SK-N-SH (cell line): Measurements from ENCODE around the gene F2RL2. TPM values are rescaled to one million over a fixed set of nuclear protein-coding genes. Genes with fewer than 3 reads are reported as not detected.

ENCODE experiments used
- CTCF ChIA-PET: fragments of 300-600, 350-600 bp; formaldehyde crosslinking; extraction: SDS; loops from one replicate; lab custom pipeline; 2021; lab: Yijun Ruan, JAX
- POLR2A ChIA-PET: fragments of 350-600 bp; sonication (Branson Sonifier 250); formaldehyde crosslinking; extraction: SDS; loops from one replicate; lab custom pipeline; 2020; ENCODE audit warnings: antibody characterized with exemption, inconsistent platforms; lab: Yijun Ruan, JAX
- DNase-seq: peaks from one replicate; pipeline ENCODE4 v3.0.0; 2012
- H2AFZ ChIP-seq: fragments of 200-600 bp; sonication (generic); 2 replicates; pipeline ENCODE4 v1.8.1; 2016; ENCODE audit warnings: antibody characterized with exemption, mild to moderate bottlenecking, low read depth
- H3F3A ChIP-seq: fragments of 200-600 bp; sonication (generic); replicated peaks from 2 replicates; pipeline ENCODE3; 2016; ENCODE audit warnings: antibody characterized with exemption, mild to moderate bottlenecking; ENCODE audit not compliant: insufficient read depth
- H3K27ac ChIP-seq, 2 experiments: fragments of 200-500 bp in 1 of 2; fragments of 200-600 bp in 1 of 2; sonication (Bioruptor generic) in 1 of 2; sonication (generic), shearing (Covaris generic) in 1 of 2; 2 replicates each; pipeline versions ENCODE4 v1.5.1 to v1.6.1; 2014 to 2016; ENCODE audit warnings: low read depth in 2 of 2, inconsistent platforms in 1 of 2, low read length in 1 of 2, mild to moderate bottlenecking in 1 of 2, mixed read lengths in 1 of 2
- H3K27me3 ChIP-seq: fragments of 200-600 bp; sonication (generic), shearing (Covaris generic); 2 replicates; pipeline ENCODE4 v1.6.1; 2016; ENCODE audit warnings: mixed run types; ENCODE audit not compliant: insufficient read depth
- H3K36me3 ChIP-seq, 2 experiments: fragments of 200-500 bp in 1 of 2; fragments of 200-600 bp in 1 of 2; sonication (Bioruptor generic) in 1 of 2; sonication (generic) in 1 of 2; replicated peaks in 1 of 2; 2 replicates each; pipeline versions ENCODE3 to v1.5.1; 2014 to 2016; ENCODE audit warnings: low read length in 1 of 2, mild to moderate bottlenecking in 1 of 2; ENCODE audit not compliant: insufficient read depth in 2 of 2, control insufficient read depth in 1 of 2
- H3K4me1 ChIP-seq, 2 experiments: fragments of 200-500 bp in 1 of 2; fragments of 200-600 bp in 1 of 2; sonication (Bioruptor generic) in 1 of 2; sonication (generic), shearing (Covaris generic) in 1 of 2; 2 replicates each; pipeline versions ENCODE4 v1.5.1 to v1.6.1; 2014 to 2016; ENCODE audit warnings: low read depth in 1 of 2, low read length in 1 of 2, mixed run types in 1 of 2; ENCODE audit not compliant: insufficient read depth in 2 of 2, control insufficient read depth in 1 of 2
- H3K4me2 ChIP-seq: fragments of 200-600 bp; sonication (generic), shearing (Covaris generic); 2 replicates; pipeline ENCODE4 v1.6.1; 2017; ENCODE audit warnings: mixed run types
- H3K4me3 ChIP-seq, 2 experiments: fragments of 200-500 bp in 1 of 2; fragments of 200-600 bp in 1 of 2; sonication (Bioruptor generic) in 1 of 2; sonication (generic), shearing (Covaris generic) in 1 of 2; 2 replicates each; pipeline versions ENCODE4 v1.5.1 to v1.8.1; 2014 to 2016; ENCODE audit warnings: low read depth in 2 of 2, inconsistent platforms in 1 of 2, low read length in 1 of 2, mild to moderate bottlenecking in 1 of 2, mixed read lengths in 1 of 2, moderate library complexity in 1 of 2
- H3K79me2 ChIP-seq: fragments of 200-600 bp; sonication (generic); 2 replicates; pipeline ENCODE4 v1.8.1; 2017; ENCODE audit warnings: mild to moderate bottlenecking; ENCODE audit not compliant: insufficient read depth
- H3K9ac ChIP-seq: fragments of 200-600 bp; sonication (generic); 2 replicates; pipeline ENCODE4 v1.6.1; 2017; ENCODE audit warnings: mixed run types
- H3K9me2 ChIP-seq: fragments of 200-600 bp; sonication (generic); 2 replicates; pipeline ENCODE4 v1.6.1; 2017; ENCODE audit warnings: mixed run types
- H3K9me3 ChIP-seq: fragments of 200-600 bp; sonication (generic); 2 replicates; pipeline ENCODE4 v1.6.1; 2017; ENCODE audit warnings: mixed run types, mild to moderate bottlenecking, moderate library complexity
- H4K20me1 ChIP-seq: fragments of 200-600 bp; sonication (generic); 2 replicates; pipeline ENCODE4 v1.6.1; 2017; ENCODE audit warnings: mild to moderate bottlenecking, mixed run types; ENCODE audit not compliant: insufficient read depth
- CTCF ChIP-seq: fragments of 200-600 bp; sonication (generic); IDR thresholded peaks from 2 replicates; pipeline ENCODE4 v1.6.1; 2017; ENCODE audit warnings: antibody characterized with exemption, mild to moderate bottlenecking, moderate library complexity
- EZH2phosphoT487 ChIP-seq: fragments of 200-600 bp; sonication (generic); IDR thresholded peaks from 2 replicates; pipeline ENCODE4 v1.6.1; 2017; ENCODE audit warnings: low read depth, mixed run types, mild to moderate bottlenecking, antibody characterized with exemption, moderate library complexity, borderline replicate concordance
- FOSL2 ChIP-seq: IDR thresholded peaks from 2 replicates; pipeline ENCODE4 v1.4.0; 2012; ENCODE audit warnings: low read depth, mild to moderate bottlenecking, moderate library complexity, borderline replicate concordance
- FOXJ3 ChIP-seq: sonication (generic); formaldehyde crosslinking; IDR thresholded peaks from 2 replicates; pipeline ENCODE4 v1.5.1; 2020; ENCODE audit warnings: mild to moderate bottlenecking, missing genetic modification reagents
- FOXM1 ChIP-seq: IDR thresholded peaks from 2 replicates; pipeline ENCODE4 v1.4.0; 2012; ENCODE audit warnings: low read depth, mild to moderate bottlenecking
- GABPA ChIP-seq: IDR thresholded peaks from 2 replicates; pipeline ENCODE4 v1.4.0; 2012; ENCODE audit warnings: low read depth, mild to moderate bottlenecking
- GATA2 ChIP-seq: sonication (generic); formaldehyde crosslinking; IDR thresholded peaks from 2 replicates; pipeline ENCODE4 v1.5.0; 2020; ENCODE audit warnings: mild to moderate bottlenecking, missing genetic modification reagents
- JUND ChIP-seq: IDR thresholded peaks from 2 replicates; pipeline ENCODE4 v1.4.0; 2012
- MXI1 ChIP-seq: IDR thresholded peaks from 2 replicates; pipeline ENCODE4 v1.6.1; 2012; ENCODE audit warnings: mild to moderate bottlenecking, low read depth, low read length, improper control_type of control experiment
- PBX3 ChIP-seq: IDR thresholded peaks from 2 replicates; pipeline ENCODE4; 2012
- POLR2AphosphoS5 ChIP-seq: IDR thresholded peaks from 2 replicates; pipeline ENCODE4 v1.6.1; 2012; ENCODE audit warnings: low read depth, low read length
- RAD21 ChIP-seq: IDR thresholded peaks from 2 replicates; pipeline ENCODE4 v1.6.1; 2012; ENCODE audit warnings: mild to moderate bottlenecking, low read length
- RCOR1 ChIP-seq: fragments of 150-350 bp; IDR thresholded peaks from 2 replicates; pipeline ENCODE4 v1.6.1; 2017; ENCODE audit warnings: antibody characterized with exemption, low read length
- REST ChIP-seq: IDR thresholded peaks from 2 replicates; pipeline ENCODE4 v1.6.1; 2012; ENCODE audit warnings: mild to moderate bottlenecking, low read depth, low read length, moderate library complexity
- TAF1 ChIP-seq: IDR thresholded peaks from 2 replicates; pipeline ENCODE4 v1.6.1; 2012; ENCODE audit warnings: low read depth, mild to moderate bottlenecking, low read length, moderate library complexity, borderline replicate concordance
- TEAD4 ChIP-seq: IDR thresholded peaks from 2 replicates; pipeline ENCODE4 v1.4.0; 2012; ENCODE audit warnings: mild to moderate bottlenecking, borderline replicate concordance; ENCODE audit not compliant: insufficient read depth
- USF1 ChIP-seq: IDR thresholded peaks from 2 replicates; pipeline ENCODE4 v1.4.0; 2012; ENCODE audit warnings: low read depth, borderline replicate concordance
- YY1 ChIP-seq: IDR thresholded peaks from 2 replicates; pipeline ENCODE4 v1.4.0; 2012; ENCODE audit warnings: low read depth, mild to moderate bottlenecking
- WGBS: methylation state at CpG from one replicate; pipeline ENCODE4 v1.1.6; 2017; ENCODE audit warnings: low lambda C conversion rate; 5-methylcytosine and 5-hydroxymethylcytosine counted together
- polyA plus RNA-seq, 3 experiments: library from polyadenylated mRNA; depleted of rRNA; stranded (reverse); fragments of >200 nt; gene quantifications; 2 replicates each; pipeline ENCODE4 v1.2.3, GENCODE V29; 2012

Gene F2RL2
- polyA plus RNA-seq, 1 of the 3 experiments (the other 2 are of a cell fraction), result 29.4 TPM

- Histone ChIP-seq H3K9me3 (no peaks in the 10 kb centered on the region), H3K36me3 (no peaks in the 10 kb centered on the region), H3K4me2 (no peak overlapping the region), H3F3A (no peaks in the 10 kb centered on the region), H2AFZ (no peak overlapping the region), H3K9ac (no peak overlapping the region), H3K9me2 (no peaks in the 10 kb centered on the region), H3K27ac (no peak overlapping the region), H3K4me1 (no peaks in the 10 kb centered on the region), H3K4me3 (no peak overlapping the region), H3K27me3 (no peaks in the 10 kb centered on the region), H3K79me2 (no peaks in the 10 kb centered on the region), H4K20me1 (no peaks in the 10 kb centered on the region)
- ChIA-PET POLR2A (no interaction called here), CTCF (interaction anchor here (1.8 to 3.2 kb wide), 2 partner anchors 16 to 188 kb away, joined by 6 to 10 read pairs; no protein-coding TSS in a partner anchor)
- WGBS, result 63% methylated on average over 4 of the region's 4 CpGs
- no peak for TF ChIP-seq REST
- no peak for TF ChIP-seq YY1
- TF ChIP-seq EZH2phosphoT487, result no peak
- TF ChIP-seq TAF1, result no peak
- TF ChIP-seq JUND, result no peak
- TF ChIP-seq FOSL2, result no peak
- TF ChIP-seq CTCF, result no peak
- no peak for TF ChIP-seq FOXM1
- no peak for TF ChIP-seq PBX3
- no peak for TF ChIP-seq TEAD4
- DNase-seq, result no peak
Measured at GRCh38 chr5:76586531-76586930, 36.7 kb downstream of the F2RL2 start.

GRCh38 chr5:76585783-76586217 lies 37.4 kb downstream of the F2RL2 start:
- H3K27ac ChIP-seq, result no peak overlapping the region
- no peak overlapping the region for H2AFZ ChIP-seq
- no peak for DNase-seq
- H3K4me2 ChIP-seq, result no peak overlapping the region
- H3K27me3 ChIP-seq, result no peaks in the 10 kb centered on the region
- ChIA-PET POLR2A (no interaction called here), CTCF (interaction anchor here (0.7 to 3.2 kb wide), 2 partner anchors 189 to 231 kb away, joined by 3 to 10 read pairs; no protein-coding TSS in a partner anchor)
- TF ChIP-seq USF1 (no peak), GATA2 (CRISPR knock-in tag) (no peak), FOXJ3 (CRISPR knock-in tag) (no peak), RCOR1 (no peak), GABPA (no peak), CTCF (no peak), MXI1 (no peak), POLR2AphosphoS5 (no peak), RAD21 (no peak), PBX3 (no peak)
- no peaks in the 10 kb centered on the region for H3K9me2 ChIP-seq
- 90% methylated on average over 3 of the region's 3 CpGs for WGBS
- H3K4me1 ChIP-seq, result no peaks in the 10 kb centered on the region
- no peaks in the 10 kb centered on the region for H3F3A ChIP-seq
- H3K4me3 ChIP-seq, result no peak overlapping the region
- no peak overlapping the region for H3K9ac ChIP-seq
- no peaks in the 10 kb centered on the region for H4K20me1 ChIP-seq
- no peaks in the 10 kb centered on the region for H3K36me3 ChIP-seq
- H3K9me3 ChIP-seq, result no peaks in the 10 kb centered on the region
- no peaks in the 10 kb centered on the region for H3K79me2 ChIP-seq
